Measurements from ENCODE around the gene KRTAP20-2.

KRTAP20-2 gene

GRCh38 chr21:30676737-30677136 lies 41.7 kb downstream of the KRTAP20-2 start:
- DNase-seq, result no peak

DNA sequence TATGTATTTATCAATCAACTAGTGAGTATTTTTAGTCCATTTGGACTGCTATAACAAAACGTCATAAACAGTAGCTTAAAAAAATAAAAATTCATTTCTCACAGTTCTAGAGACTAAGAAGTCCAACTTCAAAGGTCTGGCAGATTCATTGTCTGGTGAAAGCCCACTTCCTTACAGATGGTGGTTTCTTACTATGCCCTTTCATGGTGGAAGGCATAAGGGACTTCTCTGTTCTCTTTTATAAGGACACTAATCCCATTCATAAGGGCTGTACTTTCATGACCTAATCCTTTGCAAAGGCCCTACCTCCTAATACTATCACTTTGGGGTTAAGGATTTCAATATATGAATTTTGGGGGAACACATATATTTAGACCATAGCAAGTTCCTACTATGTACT lies 45.6 kb downstream of the KRTAP20-2 start:
- DNase-seq, result no peak

DNA sequence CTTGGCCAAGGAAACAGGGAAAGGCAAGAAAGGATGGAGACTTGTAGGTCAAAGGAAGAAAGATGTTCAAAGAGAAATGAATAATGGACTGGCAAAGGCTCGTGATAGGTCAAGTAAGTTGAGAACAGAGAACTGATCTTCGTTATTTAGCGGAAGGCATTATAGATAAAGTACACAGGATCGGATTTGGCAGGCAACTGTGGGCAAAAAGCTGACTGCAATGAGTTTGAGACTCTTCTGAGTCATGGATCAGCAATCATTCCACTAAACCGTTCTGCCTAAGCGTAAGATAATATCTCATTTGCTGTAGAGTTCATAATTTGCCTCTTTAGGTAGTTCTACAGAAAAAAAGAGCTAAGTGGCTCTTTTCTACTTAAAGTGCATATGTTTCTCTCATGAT lies 49.5 kb downstream of the KRTAP20-2 start:
- DNase-seq, result no peak
